Stomach (tissue), 9 donors: ENCODE measurements around the gene FYTTD1. TPM values are rescaled to one million over a fixed set of nuclear protein-coding genes. Genes with fewer than 3 reads are reported as not detected.

Experiments
- DNase-seq, 2 donors: peaks; one replicate each; pipeline versions ENCODE4 v3.0.0 to v3.0.0-alpha.2; 2013 to 2019
- H3K27ac ChIP-seq, 5 donors: fragments of 200-600 bp in 4 of 5; sonication (generic) in 4 of 5; one replicate each; pipeline ENCODE4 v1.5.1; 2013 to 2019; ENCODE audit warnings: mild to moderate bottlenecking in 1 of 5, moderate library complexity in 1 of 5
- H3K27me3 ChIP-seq, 3 donors: fragments of 200-600 bp; sonication (generic); one replicate each; pipeline ENCODE4 v1.5.1; 2017 to 2019; ENCODE audit warnings: mixed run types in 1 of 3
- H3K36me3 ChIP-seq, 4 donors: fragments of 200-600 bp; sonication (generic); 1 replicate in 3 of 4; 2 replicates in 1 of 4; pipeline ENCODE4 v1.5.1; 2016 to 2019
- H3K4me1 ChIP-seq, 4 donors: fragments of 200-600 bp; sonication (generic); one replicate each; pipeline ENCODE4 v1.5.1; 2016 to 2019
- H3K4me3 ChIP-seq, 4 donors: fragments of 200-600 bp; sonication (generic) in 3 of 4; one replicate each; pipeline ENCODE4 v1.5.1; 2016 to 2019; ENCODE audit warnings: mild to moderate bottlenecking in 1 of 4
- H3K9me3 ChIP-seq, 4 donors: fragments of 200-600 bp; sonication (generic); one replicate each; pipeline ENCODE4 v1.5.1; 2016 to 2019
- CTCF ChIP-seq, 7 experiments: fragments of 450-650 bp in 4 of 7; fragments of 200-600 bp in 3 of 7; sonication (generic) in 3 of 7; IDR thresholded peaks; one replicate each; pipeline ENCODE4 v1.5.1; 2016 to 2019; ENCODE audit warnings: antibody characterized with exemption in 7 of 7, control low read depth in 2 of 7, mild to moderate bottlenecking in 1 of 7
- EP300 ChIP-seq: sonication (generic); formaldehyde crosslinking; IDR thresholded peaks from one replicate; pipeline ENCODE4 v1.6.1; 2017; ENCODE audit warnings: antibody characterized with exemption
- POLR2A ChIP-seq, 4 donors: fragments of 450-650 bp; IDR thresholded peaks; one replicate each; pipeline ENCODE4 v1.6.1; 2016; ENCODE audit warnings: antibody characterized with exemption in 4 of 4, control low read depth in 2 of 4, mild to moderate bottlenecking in 1 of 4, moderate library complexity in 1 of 4
- POLR2AphosphoS5 ChIP-seq, 3 donors: sonication (generic); formaldehyde crosslinking; IDR thresholded peaks; one replicate each; pipeline ENCODE4 v1.6.1; 2016; ENCODE audit warnings: antibody characterized with exemption in 3 of 3
- WGBS, 5 donors: extraction: QIAGEN DNeasy Blood & Tissue Kit in 3 of 5; methylation state at CpG; one replicate each; pipeline versions ENCODE4 v1.1.5 to v1.1.7; 2013 to 2018; 5-methylcytosine and 5-hydroxymethylcytosine counted together
- intact Hi-C: fragments of 100-400 bp; cut with DNase I; formaldehyde crosslinking; loops from one replicate; pipeline ENCODE4 v1.15.1; 2023; ENCODE audit warnings: low total_unique reads
- polyA plus RNA-seq, 3 donors: library from polyadenylated mRNA; stranded (reverse); fragments of 200-250 nt; gene quantifications; one replicate each; pipeline ENCODE4 v1.2.3, GENCODE V29; 2013
- total RNA-seq, 5 donors: library from RNA; depleted of rRNA; stranded (reverse); fragments of >200 nt; gene quantifications; one replicate each; pipeline versions ENCODE4 v1.1.0 to v1.2.3, GENCODE V29; 2014 to 2016
- donor health status: healthy with polysubstance abuse.
- donor health status: Bipolar disorder and iron deficiency.
- donor health status: healthy.

FYTTD1 gene
- total and polyA plus RNA-seq, 8 donors, result 9.4 to 47.0 (median 27.9) TPM

- Histone ChIP-seq H3K4me3 (peak overlapping the region; percentile 76 to 92 (median 88)), H3K4me1 (peaks cover 19 to 59% (median 36%) of the 10 kb centered on the region in 4 donors), H3K9me3 (no peaks in the 10 kb centered on the region), H3K27me3 (no peaks in the 10 kb centered on the region), H3K36me3 (no peaks in the 10 kb centered on the region), H3K27ac (peak overlapping the region; percentile 93 to 98 (median 97))
- 19 to 28% (median 21%) methylated on average over 12 of the region's 12 CpGs for WGBS, 5 donors
- TF ChIP-seq POLR2A (IDR thresholded peaks at IDR 0.05) (no peak), EP300 (no peak), CTCF (IDR thresholded peaks at IDR 0.05) (no peak), POLR2AphosphoS5 (IDR thresholded peaks at IDR 0.05) (no peak)
- intact Hi-C loops, result no loop called here
- DNase-seq, result no peak
Observed at GRCh38 chr3:197748597-197749314, 927 bp upstream of the FYTTD1 start.

GRCh38 chr3:197749315-197749600 is 425 bp upstream of the FYTTD1 start:
- Histone ChIP-seq H3K9me3 (no peaks in the 10 kb centered on the region), H3K27me3 (no peaks in the 10 kb centered on the region), H3K27ac (peak overlapping the region; percentile 93 to 98 (median 97)), H3K4me1 (peaks cover 19 to 60% (median 37%) of the 10 kb centered on the region in 4 donors), H3K36me3 (no peaks in the 10 kb centered on the region), H3K4me3 (peak overlapping the region; percentile 76 to 92 (median 88))
- 0 to 1% (median 0%) methylated on average over 18 of the region's 18 CpGs for WGBS, 5 donors
- DNase-seq, result peak; percentile 39 to 86
- intact Hi-C loops, result no loop called here
- TF ChIP-seq POLR2AphosphoS5 (IDR thresholded peaks at IDR 0.05), result no peak
- TF ChIP-seq POLR2A (IDR thresholded peaks at IDR 0.05), result no peak
- TF ChIP-seq CTCF (IDR thresholded peaks at IDR 0.05), result no peak
- TF ChIP-seq EP300, result no peak

GRCh38 chr3:197750396-197750831 is 731 bp downstream of the FYTTD1 start:
- 0 to 1% (median 0%) methylated on average over 14 to 43 of the region's 43 CpGs for WGBS, 5 donors
- TF ChIP-seq POLR2AphosphoS5 (IDR thresholded peaks at IDR 0.05) (peak; percentile 16 to 49 (median 35)), EP300 (no peak)
- Histone ChIP-seq H3K4me1 (peaks cover 19 to 68% (median 37%) of the 10 kb centered on the region in 4 donors), H3K36me3 (no peaks in the 10 kb centered on the region), H3K27ac (peak overlapping the region; percentile 93 to 98 (median 97)), H3K27me3 (no peaks in the 10 kb centered on the region), H3K4me3 (peak overlapping the region; percentile 76 to 92 (median 88)), H3K9me3 (no peaks in the 10 kb centered on the region)
- peak; percentile 72 to 87 for DNase-seq
- intact Hi-C loops, result no loop called here

GRCh38 chr3:197750858-197751737 is 1.4 kb downstream of the FYTTD1 start:
- intact Hi-C loops, result no loop called here
- DNase-seq, result peak; percentile 40 to 69
- TF ChIP-seq POLR2AphosphoS5 (IDR thresholded peaks at IDR 0.05), result peak in 1 of 3 donors; percentile 20
- TF ChIP-seq EP300, result no peak

GRCh38 chr3:197752107-197752506 is 2.4 kb downstream of the FYTTD1 start:
- 69 to 75% (median 75%) methylated on average over 5 of the region's 5 CpGs for WGBS, 5 donors
- H3K4me1 ChIP-seq, result peaks cover 19 to 77% (median 43%) of the 10 kb centered on the region in 4 donors
- TF ChIP-seq POLR2A (IDR thresholded peaks at IDR 0.05) (no peak), EP300 (no peak), CTCF (IDR thresholded peaks at IDR 0.05) (no peak), POLR2AphosphoS5 (IDR thresholded peaks at IDR 0.05) (no peak)
- intact Hi-C loops, result no loop called here
- no peak for DNase-seq
- H3K9me3 ChIP-seq, result no peaks in the 10 kb centered on the region
- no peaks in the 10 kb centered on the region for H3K27me3 ChIP-seq
- H3K27ac ChIP-seq, result peak overlapping the region in 3 of 5 donors; percentile 97 to 98 (median 97)
- peak overlapping the region in 2 of 4 donors; percentile 91 to 92 for H3K4me3 ChIP-seq
- H3K36me3 ChIP-seq, result peaks cover 0 to 7% (median 4%) of the 10 kb centered on the region in 4 donors

More at GRCh38 chr3:197750858-197751737, 1.4 kb downstream of the FYTTD1 start:
- Histone ChIP-seq H3K4me3 (peak overlapping the region; percentile 76 to 92 (median 88)), H3K27me3 (no peaks in the 10 kb centered on the region), H3K27ac (peak overlapping the region; percentile 93 to 98 (median 97)), H3K9me3 (no peaks in the 10 kb centered on the region), H3K36me3 (no peaks in the 10 kb centered on the region), H3K4me1 (peaks cover 19 to 75% (median 39%) of the 10 kb centered on the region in 4 donors)
- WGBS, 5 donors, result 2 to 8% (median 4%) methylated on average over 36 of the region's 36 CpGs
